Glomerular endothelial cell (primary cell): Measurements from ENCODE around the gene ZSCAN10. TPM values are rescaled to one million over a fixed set of nuclear protein-coding genes. Genes with fewer than 3 reads are reported as not detected.
"Not testable (repeated sequence)": the region's sequence is repeated elsewhere in the genome, so short reads cannot be mapped to it uniquely, and the experiment has no call there.

Experiments used
- DNase-seq: peaks from one replicate; pipeline ENCODE4 v3.0.0-alpha.2; 2011; ENCODE audit warnings: low read depth, low spot score; ENCODE audit errors: extremely low read depth
- total RNA-seq: library from RNA; depleted of rRNA; stranded (reverse); fragments of >200 nt; gene quantifications from 2 replicates; pipeline ENCODE4 v1.2.3, GENCODE V29; 2015

Gene ZSCAN10
- total RNA-seq, result not detected in 2 replicates

- DNase-seq, result no peak
Measured at GRCh38 chr16:3098459-3099394, at the start of gene ZSCAN10. ZSCAN10 (minus strand) TSS chr16:3099294; CDS start chr16:3092937, 6,357 bp downstream.

- no peak for DNase-seq
Measured at GRCh38 chr16:3148256-3149192, 49.4 kb upstream of the ZSCAN10 start.

- no peak for DNase-seq
Measured at GRCh38 chr16:3147757-3148104, 48.6 kb upstream of the ZSCAN10 start.

GRCh38 chr16:3147046-3147756 is 48.1 kb upstream of the ZSCAN10 start:
- no peak for DNase-seq

- DNase-seq, result no peak
Measured at GRCh38 chr16:3145660-3146059, 46.6 kb upstream of the ZSCAN10 start.

GRCh38 chr16:3145151-3145550 is 46.1 kb upstream of the ZSCAN10 start:
- no peak for DNase-seq

GRCh38 chr16:3144321-3144983 is 45.4 kb upstream of the ZSCAN10 start:
- no peak for DNase-seq

GRCh38 chr16:3143598-3144320 is 44.7 kb upstream of the ZSCAN10 start:
- DNase-seq, result no peak

GRCh38 chr16:3143189-3143588 is 44.1 kb upstream of the ZSCAN10 start:
- no peak for DNase-seq

- DNase-seq, result no peak
Measured at GRCh38 chr16:3142770-3143169, 43.7 kb upstream of the ZSCAN10 start.

GRCh38 chr16:3142327-3142726 is 43.2 kb upstream of the ZSCAN10 start:
- no peak for DNase-seq

GRCh38 chr16:3141781-3142311 is 42.8 kb upstream of the ZSCAN10 start:
- DNase-seq, result no peak

GRCh38 chr16:3140603-3141427 is 41.7 kb upstream of the ZSCAN10 start:
- DNase-seq, result no peak

GRCh38 chr16:3139561-3139960 is 40.5 kb upstream of the ZSCAN10 start:
- not testable (repeated sequence) for DNase-seq

- DNase-seq, result no peak
Measured at GRCh38 chr16:3138823-3139426, 39.8 kb upstream of the ZSCAN10 start.

- no peak for DNase-seq
Measured at GRCh38 chr16:3138342-3138741, 39.2 kb upstream of the ZSCAN10 start.

GRCh38 chr16:3137267-3137666 is 38.2 kb upstream of the ZSCAN10 start:
- no peak for DNase-seq

- no peak for DNase-seq
Measured at GRCh38 chr16:3135126-3135715, 36.1 kb upstream of the ZSCAN10 start.
